WTC11 (cell line): ENCODE measurements around the gene DAPK3. TPM values are rescaled to one million over a fixed set of nuclear protein-coding genes. Genes with fewer than 3 reads are reported as not detected.
"Not testable (repeated sequence)": the region's sequence is repeated elsewhere in the genome, so short reads cannot be mapped to it uniquely, and the experiment has no call there.

ENCODE experiments used
- ATAC-seq: fragments of 200-7000 bp; cut with Tn5 transposase; 2 replicates; pipeline ENCODE4 v1.10.0; 2021; ENCODE audit warnings: mild to moderate bottlenecking, moderate library complexity
- CTCF ChIA-PET: fragments of 300-600 bp; sonication (Branson Sonifier 250); formaldehyde crosslinking; loops from one replicate; lab custom pipeline; 2021; ENCODE audit warnings: antibody characterized with exemption; lab: Charles Lee
- POLR2A ChIA-PET: fragments of 350-600 bp; sonication (Branson Sonifier 250); formaldehyde crosslinking; loops from one replicate; lab custom pipeline; 2021; ENCODE audit warnings: antibody characterized with exemption; lab: Charles Lee
- DNase-seq: peaks from one replicate; pipeline ENCODE4 v3.0.0; 2021; ENCODE audit warnings: low spot score
- H3K27ac Mint-ChIP-seq: 2 replicates; pipeline ENCODE4 v1.8.0; 2021; ENCODE audit warnings: mixed read lengths
- H3K27me3 Mint-ChIP-seq: 2 replicates; pipeline ENCODE4 v1.8.0; 2021; ENCODE audit warnings: low read depth, mild to moderate bottlenecking, moderate library complexity, mixed read lengths
- H3K36me3 Mint-ChIP-seq: 2 replicates; pipeline ENCODE4 v1.8.0; 2021; ENCODE audit warnings: mixed read lengths
- H3K4me1 Mint-ChIP-seq: 2 replicates; pipeline ENCODE4 v1.8.0; 2022; ENCODE audit warnings: mixed read lengths
- H3K4me3 Mint-ChIP-seq: 2 replicates; pipeline ENCODE4 v1.8.0; 2021; ENCODE audit warnings: mild to moderate bottlenecking, moderate library complexity, mixed read lengths
- H3K9me3 Mint-ChIP-seq: 2 replicates; pipeline ENCODE4 v1.8.0; 2021; ENCODE audit warnings: mixed read lengths
- CDX4 ChIP-seq: fragments of 250-450 bp; sonication (Bioruptor Pico); IDR thresholded peaks from 2 replicates; pipeline ENCODE4 v1.9.0; 2021; ENCODE audit warnings: moderate library complexity, mild to moderate bottlenecking, inconsistent platforms, borderline replicate concordance
- CREM ChIP-seq: sonication (generic); formaldehyde crosslinking; IDR thresholded peaks from 2 replicates; pipeline ENCODE4 v1.8.1; 2022; ENCODE audit warnings: mild to moderate bottlenecking, missing genetic modification reagents, moderate library complexity
- EMX1 ChIP-seq: fragments of 250-450 bp; sonication (Bioruptor Pico); IDR thresholded peaks from 2 replicates; pipeline ENCODE4 v1.8.0; 2021; ENCODE audit warnings: mild to moderate bottlenecking
- ERG ChIP-seq: fragments of 250-450 bp; sonication (Bioruptor Pico); IDR thresholded peaks from 2 replicates; pipeline ENCODE4 v1.8.0; 2021; ENCODE audit warnings: mild to moderate bottlenecking
- ESRRA ChIP-seq: sonication (generic); formaldehyde crosslinking; IDR thresholded peaks from 2 replicates; pipeline ENCODE4 v1.8.1; 2022; ENCODE audit warnings: mild to moderate bottlenecking, missing genetic modification reagents, borderline replicate concordance
- GABPB1 ChIP-seq: sonication (generic); formaldehyde crosslinking; IDR thresholded peaks from 2 replicates; pipeline ENCODE4 v1.8.1; 2023; ENCODE audit warnings: mild to moderate bottlenecking, missing genetic modification reagents
- IRF2 ChIP-seq: sonication (generic); formaldehyde crosslinking; IDR thresholded peaks from 2 replicates; pipeline ENCODE4 v1.8.0; 2022; ENCODE audit warnings: low read depth, missing genetic modification reagents, borderline replicate concordance
- JUN ChIP-seq: sonication (generic); formaldehyde crosslinking; IDR thresholded peaks from 2 replicates; pipeline ENCODE4 v1.8.0; 2023; ENCODE audit warnings: mild to moderate bottlenecking, missing genetic modification reagents
- KAT7 ChIP-seq: sonication (generic); formaldehyde crosslinking; IDR thresholded peaks from 2 replicates; pipeline ENCODE4 v1.8.1; 2023; ENCODE audit warnings: missing genetic modification reagents, mild to moderate bottlenecking, borderline replicate concordance
- NFATC4 ChIP-seq: fragments of 250-450 bp; sonication (Bioruptor Pico); IDR thresholded peaks from 2 replicates; pipeline ENCODE4 v1.9.0; 2021; ENCODE audit warnings: mild to moderate bottlenecking
- NFYB ChIP-seq: sonication (generic); formaldehyde crosslinking; conservative IDR thresholded peaks from 2 replicates; pipeline ENCODE4 v1.8.0; 2022; ENCODE audit warnings: low read depth, missing genetic modification reagents
- PRRX2 ChIP-seq: fragments of 250-450 bp; sonication (Bioruptor Pico); IDR thresholded peaks from 2 replicates; pipeline ENCODE4 v1.8.0; 2021; ENCODE audit warnings: mild to moderate bottlenecking
- TCF7 ChIP-seq: sonication (generic); formaldehyde crosslinking; IDR thresholded peaks from 2 replicates; pipeline ENCODE4 v1.8.0; 2022; ENCODE audit warnings: mild to moderate bottlenecking, low read depth, missing genetic modification reagents, moderate library complexity
- TEAD1 ChIP-seq: sonication (generic); formaldehyde crosslinking; IDR thresholded peaks from 2 replicates; pipeline ENCODE4 v1.8.0; 2022; ENCODE audit warnings: mild to moderate bottlenecking, missing genetic modification reagents
- ZNF263 ChIP-seq: sonication (generic); formaldehyde crosslinking; IDR thresholded peaks from 2 replicates; pipeline ENCODE4 v1.8.1; 2022; ENCODE audit warnings: low read depth, mild to moderate bottlenecking, moderate library complexity, missing genetic modification reagents
- ZNF317 ChIP-seq: sonication (generic); formaldehyde crosslinking; IDR thresholded peaks from 2 replicates; pipeline ENCODE4 v1.8.1; 2023; ENCODE audit warnings: low read depth, mild to moderate bottlenecking, moderate library complexity, missing genetic modification reagents, borderline replicate concordance
- ZNF425 ChIP-seq: fragments of 250-450 bp; sonication (Bioruptor Pico); conservative IDR thresholded peaks from 2 replicates; pipeline ENCODE4 v1.9.0; 2021; ENCODE audit warnings: mild to moderate bottlenecking
- total RNA-seq: library from RNA; stranded (reverse); gene quantifications from 3 replicates; pipeline ENCODE4 v1.2.3, GENCODE V29; 2021

The DAPK3 gene
- total RNA-seq, 1 experiment from 2014 or later, result 73.5 TPM

- TF ChIP-seq JUN (CRISPR knock-in tag) (no peak), CREM (CRISPR knock-in tag) (no peak), TCF7 (CRISPR knock-in tag) (no peak), GABPB1 (no peak), NFYB (no peak), TEAD1 (CRISPR knock-in tag) (no peak), IRF2 (CRISPR knock-in tag) (no peak), ZNF425 (CRISPR knock-in tag) (no peak), NFATC4 (no peak)
Measured at GRCh38 chr19:3954107-3954506, 16.8 kb downstream of the DAPK3 start (continued).

GRCh38 chr19:3952755-3953276 lies 18.1 kb downstream of the DAPK3 start:
- not testable (repeated sequence) for ATAC-seq
- CTCF ChIA-PET, result interaction anchor here (0.6 kb wide), 1 partner anchor 12 kb away, joined by 3 read pairs; no protein-coding TSS in a partner anchor

GRCh38 chr19:3950871-3951861 lies 19.7 kb downstream of the DAPK3 start:
- no peak for DNase-seq
- Mint-ChIP-seq H3K36me3 (no peaks in the 10 kb centered on the region), H3K9me3 (no peaks in the 10 kb centered on the region), H3K4me3 (no peak overlapping the region), H3K27me3 (no peaks in the 10 kb centered on the region), H3K27ac (no peak overlapping the region), H3K4me1 (peaks cover 8% of the 10 kb centered on the region)
- POLR2A ChIA-PET, result interaction anchor here (0.6 to 2.7 kb wide), 2 partner anchors 17 to 69 kb away, joined by 3 to 11 read pairs; no protein-coding TSS in a partner anchor
- TF ChIP-seq ZNF263, result peak; percentile 50; the same call in 1 of the 2 replicates
- no peak for TF ChIP-seq ESRRA (CRISPR knock-in tag)
- CTCF ChIA-PET, result interaction anchor here (1.5 to 2.0 kb wide), 2 partner anchors 37 to 70 kb away, joined by 4 to 9 read pairs; no protein-coding TSS in a partner anchor
- peak; percentile 40 for ATAC-seq

More at GRCh38 chr19:3952755-3953276, 18.1 kb downstream of the DAPK3 start:
- POLR2A ChIA-PET, result interaction anchor here (1.3 kb wide), 1 partner anchor 20 kb away, joined by 5 read pairs; the partner anchor contains the start of gene NMRK2
- not testable (repeated sequence) for H3K9me3 Mint-ChIP-seq, H3K36me3 Mint-ChIP-seq, DNase-seq, H3K4me3 Mint-ChIP-seq, H3K27me3 Mint-ChIP-seq, H3K4me1 Mint-ChIP-seq, H3K27ac Mint-ChIP-seq

- H3K4me1 Mint-ChIP-seq, result peaks cover 8% of the 10 kb centered on the region
- POLR2A ChIA-PET, result interaction anchor here (0.6 to 2.7 kb wide), 2 partner anchors 17 to 18 kb away, joined by 3 to 11 read pairs; partner anchors contain the start of gene NMRK2
- CTCF ChIA-PET, result interaction anchor here (1.5 to 2.0 kb wide), 2 partner anchors 37 to 69 kb away, joined by 4 to 9 read pairs; no protein-coding TSS in a partner anchor
- H3K36me3 Mint-ChIP-seq, result no peaks in the 10 kb centered on the region
- DNase-seq (no peak), ATAC-seq (no peak)
- no peak for TF ChIP-seq ZNF317 (CRISPR knock-in tag)
- TF ChIP-seq KAT7 (CRISPR knock-in tag), result no peak
- no peak for TF ChIP-seq CDX4
- no peak for TF ChIP-seq EMX1 (CRISPR knock-in tag)
- no peak for TF ChIP-seq ERG (CRISPR knock-in tag)
- TF ChIP-seq PRRX2 (CRISPR knock-in tag), result no peak
- no peak overlapping the region for H3K27ac Mint-ChIP-seq
- H3K9me3 Mint-ChIP-seq, result no peaks in the 10 kb centered on the region
- H3K4me3 Mint-ChIP-seq, result no peak overlapping the region
- no peaks in the 10 kb centered on the region for H3K27me3 Mint-ChIP-seq
Measured at GRCh38 chr19:3949997-3950859, 20.7 kb downstream of the DAPK3 start.
